ENCODE data around the gene CASZ1.

CASZ1 gene

GRCh38 chr1:10686404-10687040 lies 109.9 kb downstream of the CASZ1 start:
- no peak for DNase-seq (ENCODE audit: low spot score)

GRCh38 chr1:10685808-10686403 lies 110.5 kb downstream of the CASZ1 start:
- DNase-seq (ENCODE audit: low spot score): no peak

- DNase-seq (ENCODE audit: low spot score): no peak
Observed at GRCh38 chr1:10685196-10685807, 111.1 kb downstream of the CASZ1 start.

- DNase-seq (ENCODE audit: low spot score): no peak
Observed at GRCh38 chr1:10684221-10684620, 112.2 kb downstream of the CASZ1 start.

GRCh38 chr1:10682449-10683309 lies 113.8 kb downstream of the CASZ1 start:
- no peak for DNase-seq (ENCODE audit: low spot score)

- no peak for DNase-seq (ENCODE audit: low spot score)
Observed at GRCh38 chr1:10682108-10682445, 114.4 kb downstream of the CASZ1 start.

GRCh38 chr1:10681296-10682107 lies 114.9 kb downstream of the CASZ1 start:
- no peak for DNase-seq (ENCODE audit: low spot score)

GRCh38 chr1:10680487-10680886 lies 116.0 kb downstream of the CASZ1 start:
- DNase-seq (ENCODE audit: low spot score): no peak

GRCh38 chr1:10679496-10680220 lies 116.8 kb downstream of the CASZ1 start:
- DNase-seq (ENCODE audit: low spot score): peak; percentile 21

- DNase-seq (ENCODE audit: low spot score): no peak
Observed at GRCh38 chr1:10678852-10679251, 117.6 kb downstream of the CASZ1 start.

GRCh38 chr1:10678402-10678801 lies 118.0 kb downstream of the CASZ1 start:
- DNase-seq (ENCODE audit: low spot score): no peak

GRCh38 chr1:10677491-10678391 lies 118.7 kb downstream of the CASZ1 start:
- DNase-seq (ENCODE audit: low spot score): no peak

- no peak for DNase-seq (ENCODE audit: low spot score)
Observed at GRCh38 chr1:10676963-10677362, 119.5 kb downstream of the CASZ1 start.

- DNase-seq (ENCODE audit: low spot score): no peak
Observed at GRCh38 chr1:10675813-10676212, 120.6 kb downstream of the CASZ1 start.

GRCh38 chr1:10674700-10675609 lies 121.5 kb downstream of the CASZ1 start:
- DNase-seq (ENCODE audit: low spot score): no peak

- no peak for DNase-seq (ENCODE audit: low spot score)
Observed at GRCh38 chr1:10674222-10674621, 122.2 kb downstream of the CASZ1 start.

GRCh38 chr1:10673109-10673711 lies 123.2 kb downstream of the CASZ1 start:
- no peak for DNase-seq (ENCODE audit: low spot score)

GRCh38 chr1:10672343-10673050 lies 123.9 kb downstream of the CASZ1 start:
- DNase-seq (ENCODE audit: low spot score): no peak
